ENCODE measurements around the gene GPR84.

- no peak for TF ChIP-seq CTCF (IDR thresholded peaks at IDR 0.05; ENCODE audit: extremely low read depth in 1 of 2, insufficient read depth in 1 of 2, low read depth in 1 of 2, low read length in 2 of 2)
- TF ChIP-seq JUN (IDR thresholded peaks at IDR 0.05; ENCODE audit: borderline replicate concordance, insufficient read depth, insufficient read length, low read depth), result peak; percentile 70
- no peak for TF ChIP-seq POLR2A (IDR thresholded peaks at IDR 0.05; ENCODE audit: low read depth, low read length)
These were observed 47.3 kb upstream of the GPR84 start for GRCh38 chr12:54411391-54412241.

All from endothelial cell of umbilical vein (primary cell).